ENCODE results near the gene ZNF518B. TPM values are rescaled to one million over a fixed set of nuclear protein-coding genes. Genes with fewer than 3 reads are reported as not detected.

ZNF518B gene
- total and polyA plus RNA-seq, 9 of the 15 experiments (the other 6 are each of a cell fraction or from before 2014, with no cell fraction given), result 13.1 to 48.9 (median 37.5) TPM

- WGBS (ENCODE audit: insufficient coverage, low coverage, missing lambda C conversion rate), result 22% methylated on average over 5 of the region's 5 CpGs
- Histone ChIP-seq H3K27ac (ENCODE audit: extremely low read depth, low read depth, low read length) (no peak overlapping the region), H3K27me3 (ENCODE audit: control insufficient read depth in 2 of 2, insufficient read depth in 2 of 2, low read length in 2 of 2) (no peaks in the 10 kb centered on the region), H3K4me2 (ENCODE audit: insufficient read depth, low read length) (peak overlapping the region; percentile 64), H3K9me1 (ENCODE audit: control insufficient read depth, insufficient read depth, low read length) (no peaks in the 10 kb centered on the region), H3K79me2 (ENCODE audit: control insufficient read depth, insufficient read depth, low read length) (no peaks in the 10 kb centered on the region), H2AFZ (ENCODE audit: low read depth, low read length) (peak overlapping the region; percentile 86), H3K9me3 (replicated peaks; ENCODE audit: control insufficient read depth, insufficient read depth, low read depth, low read length) (no peaks in the 10 kb centered on the region), H3K9ac (ENCODE audit: insufficient read depth in 1 of 2, low read depth in 2 of 2, low read length in 2 of 2) (no peak overlapping the region), H3K4me1 (replicated peaks in 1 of 2; ENCODE audit: control insufficient read depth in 2 of 2, insufficient read depth in 2 of 2, low read length in 2 of 2) (no peaks in the 10 kb centered on the region; a peak in 2 of 5 replicates), H3K36me3 (ENCODE audit: control insufficient read depth, insufficient read depth, low read length) (no peaks in the 10 kb centered on the region), H4K20me1 (replicated peaks; ENCODE audit: control insufficient read depth, insufficient read depth, low read length) (no peaks in the 10 kb centered on the region), H3K4me3 (no peak overlapping the region)
- ATAC-seq, result no peak
- ChIA-PET CTCF (ENCODE audit: low intra/inter-chr PET ratio) (no interaction called here), POLR2A (interaction anchor here (0.6 kb wide), 1 partner anchor 844 kb away, joined by 3 read pairs; no protein-coding TSS in a partner anchor)
- in situ Hi-C loops (cut with MboI), result no loop called here
- TF ChIP-seq SNRNP70 (optimal IDR thresholded peaks at IDR 0.05; ENCODE audit: low read depth, low read length), result no peak
- no peak for TF ChIP-seq RUNX1 (IDR thresholded peaks at IDR 0.05; ENCODE audit: low read depth)
- TF ChIP-seq FOXA1 (IDR thresholded peaks at IDR 0.05; ENCODE audit: borderline replicate concordance), result no peak
- no peak for TF ChIP-seq HLTF (IDR thresholded peaks at IDR 0.05)
- no peak for TF ChIP-seq HEY1 (CRISPR knock-in tag; IDR thresholded peaks at IDR 0.05; ENCODE audit: borderline replicate concordance)
- no TSS peak for BruUV-seq (replicated peaks)
- no peak for FAIRE-seq
- no peak for DNase-seq (ENCODE audit: extremely low read depth in 1 of 4, low spot score in 3 of 4)
- intact Hi-C loops (cut with micrococcal nuclease), result no loop called here
Measured at GRCh38 chr4:10480616-10481015, 23.4 kb upstream of the ZNF518B start.

- H3K27ac ChIP-seq (ENCODE audit: extremely low read depth, low read depth, low read length), result no peak overlapping the region
- no peak overlapping the region for H3K4me3 ChIP-seq
- no peaks in the 10 kb centered on the region for H3K27me3 ChIP-seq (ENCODE audit: control insufficient read depth in 2 of 2, insufficient read depth in 2 of 2, low read length in 2 of 2)
- no peaks in the 10 kb centered on the region for H3K79me2 ChIP-seq (ENCODE audit: control insufficient read depth, insufficient read depth, low read length)
- in situ Hi-C loops (cut with MboI) (no loop called here), intact Hi-C loops (cut with micrococcal nuclease) (no loop called here)
- H3K9ac ChIP-seq (ENCODE audit: insufficient read depth in 1 of 2, low read depth in 2 of 2, low read length in 2 of 2), result no peak overlapping the region
- H3K9me1 ChIP-seq (ENCODE audit: control insufficient read depth, insufficient read depth, low read length), result no peaks in the 10 kb centered on the region
- no TSS peak for BruUV-seq (replicated peaks)
- TF ChIP-seq DDX20 (tag; IDR thresholded peaks at IDR 0.05; ENCODE audit: low read depth), result no peak
- no peak for TF ChIP-seq GABPA (tag; conservative IDR thresholded peaks at IDR 0.05; ENCODE audit: low read depth)
- TF ChIP-seq MAFK (IDR thresholded peaks at IDR 0.05; ENCODE audit: low read length), result no peak
- TF ChIP-seq SFPQ (IDR thresholded peaks at IDR 0.05; ENCODE audit: low read depth, low read length), result no peak
- TF ChIP-seq EGR1 (conservative IDR thresholded peaks at IDR 0.05), result no peak
- no peak for TF ChIP-seq STAT5B (CRISPR knock-in tag; IDR thresholded peaks at IDR 0.05)
- TF ChIP-seq MED1 (CRISPR knock-in tag; IDR thresholded peaks at IDR 0.05; ENCODE audit: borderline replicate concordance), result no peak
- TF ChIP-seq ATF7 (IDR thresholded peaks at IDR 0.05), result no peak
- no peak for FAIRE-seq
- no peaks in the 10 kb centered on the region for H3K9me3 ChIP-seq (replicated peaks; ENCODE audit: control insufficient read depth, insufficient read depth, low read depth, low read length)
- CTCF ChIA-PET (ENCODE audit: low intra/inter-chr PET ratio), result no interaction called here
- no peak overlapping the region for H3K4me2 ChIP-seq (ENCODE audit: insufficient read depth, low read length)
- no peaks in the 10 kb centered on the region for H4K20me1 ChIP-seq (replicated peaks; ENCODE audit: control insufficient read depth, insufficient read depth, low read length)
- no peak for DNase-seq (ENCODE audit: extremely low read depth in 1 of 4, low spot score in 3 of 4)
- POLR2A ChIA-PET, result interaction anchor here (0.6 to 1.0 kb wide), 2 partner anchors 361 to 365 kb away, joined by 3 read pairs; no protein-coding TSS in a partner anchor
- no peaks in the 10 kb centered on the region; a peak in 2 of 5 replicates for H3K4me1 ChIP-seq (replicated peaks in 1 of 2; ENCODE audit: control insufficient read depth in 2 of 2, insufficient read depth in 2 of 2, low read length in 2 of 2)
- H2AFZ ChIP-seq (ENCODE audit: low read depth, low read length), result no peak overlapping the region
- no peaks in the 10 kb centered on the region for H3K36me3 ChIP-seq (ENCODE audit: control insufficient read depth, insufficient read depth, low read length)
- ATAC-seq, result no peak
Measured at GRCh38 chr4:10478621-10479020, 21.4 kb upstream of the ZNF518B start.

Data from K562 (cell line).